Lower leg skin (tissue), 3 donors: Measurements from ENCODE around the gene CEACAM4.

Experiments
- POLR2A ChIP-seq, 2 donors: fragments of 450-650 bp; IDR thresholded peaks; one replicate each; pipeline ENCODE4 v1.6.1; 2016 to 2017; ENCODE audit warnings: antibody characterized with exemption in 2 of 2, mild to moderate bottlenecking in 1 of 2, moderate library complexity in 1 of 2
- TF ChIP-seq, protein P1 (sequence below), 3 donors: fragments of 450-650 bp; IDR thresholded peaks; one replicate each; pipeline ENCODE4 v1.5.1; 2016; ENCODE audit warnings: antibody characterized with exemption in 3 of 3, mild to moderate bottlenecking in 3 of 3, moderate library complexity in 2 of 3

- TF ChIP-seq, protein P1, sequence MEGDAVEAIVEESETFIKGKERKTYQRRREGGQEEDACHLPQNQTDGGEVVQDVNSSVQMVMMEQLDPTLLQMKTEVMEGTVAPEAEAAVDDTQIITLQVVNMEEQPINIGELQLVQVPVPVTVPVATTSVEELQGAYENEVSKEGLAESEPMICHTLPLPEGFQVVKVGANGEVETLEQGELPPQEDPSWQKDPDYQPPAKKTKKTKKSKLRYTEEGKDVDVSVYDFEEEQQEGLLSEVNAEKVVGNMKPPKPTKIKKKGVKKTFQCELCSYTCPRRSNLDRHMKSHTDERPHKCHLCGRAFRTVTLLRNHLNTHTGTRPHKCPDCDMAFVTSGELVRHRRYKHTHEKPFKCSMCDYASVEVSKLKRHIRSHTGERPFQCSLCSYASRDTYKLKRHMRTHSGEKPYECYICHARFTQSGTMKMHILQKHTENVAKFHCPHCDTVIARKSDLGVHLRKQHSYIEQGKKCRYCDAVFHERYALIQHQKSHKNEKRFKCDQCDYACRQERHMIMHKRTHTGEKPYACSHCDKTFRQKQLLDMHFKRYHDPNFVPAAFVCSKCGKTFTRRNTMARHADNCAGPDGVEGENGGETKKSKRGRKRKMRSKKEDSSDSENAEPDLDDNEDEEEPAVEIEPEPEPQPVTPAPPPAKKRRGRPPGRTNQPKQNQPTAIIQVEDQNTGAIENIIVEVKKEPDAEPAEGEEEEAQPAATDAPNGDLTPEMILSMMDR (IDR thresholded peaks at IDR 0.05): no peak
- TF ChIP-seq POLR2A (IDR thresholded peaks at IDR 0.05): no peak
Measured at GRCh38 chr19:41670755-41671154, 43.9 kb upstream of the CEACAM4 start.
